HG02610 (cell line): ENCODE results near the gene CPNE7.

Source experiments
- ATAC-seq: cut with Tn5 transposase; IDR thresholded peaks from one replicate; pipeline ENCODE4 v1.9.1; 2021; ENCODE audit warnings: mild to moderate bottlenecking, moderate library complexity; ENCODE audit not compliant: unreplicated experiment

CPNE7 gene

GRCh38 chr16:89575247-89576152, at the start of gene CPNE7:
CPNE7 (plus strand) TSS chr16:89575758; CDS start chr16:89575898, 140 bp downstream.
- ATAC-seq: no peak

GRCh38 chr16:89529097-89529496, 46.5 kb upstream of the CPNE7 start:
- ATAC-seq: no peak

GRCh38 chr16:89530401-89531381, 44.9 kb upstream of the CPNE7 start:
- ATAC-seq: no peak

GRCh38 chr16:89531821-89532526, 43.6 kb upstream of the CPNE7 start:
- ATAC-seq: no peak

GRCh38 chr16:89534252-89534756, 41.3 kb upstream of the CPNE7 start:
- ATAC-seq: no peak

GRCh38 chr16:89536371-89536770, 39.2 kb upstream of the CPNE7 start:
- ATAC-seq: no peak

GRCh38 chr16:89536886-89537548, 38.5 kb upstream of the CPNE7 start:
- no peak for ATAC-seq

- no peak for ATAC-seq
Measured at GRCh38 chr16:89537549-89537925, 38.0 kb upstream of the CPNE7 start.

GRCh38 chr16:89538286-89538685, 37.3 kb upstream of the CPNE7 start:
- no peak for ATAC-seq

GRCh38 chr16:89540557-89540956, 35.0 kb upstream of the CPNE7 start:
- ATAC-seq: no peak

- no peak for ATAC-seq
Measured at GRCh38 chr16:89541792-89542191, 33.8 kb upstream of the CPNE7 start.

GRCh38 chr16:89544113-89544512, 31.4 kb upstream of the CPNE7 start:
- ATAC-seq: no peak

GRCh38 chr16:89544713-89545043, 30.9 kb upstream of the CPNE7 start:
- ATAC-seq: no peak

GRCh38 chr16:89545044-89545830, 30.3 kb upstream of the CPNE7 start:
- no peak for ATAC-seq

GRCh38 chr16:89545831-89546574, 29.6 kb upstream of the CPNE7 start:
- ATAC-seq: no peak

GRCh38 chr16:89546781-89547180, 28.8 kb upstream of the CPNE7 start:
- no peak for ATAC-seq

- no peak for ATAC-seq
Measured at GRCh38 chr16:89547291-89547690, 28.3 kb upstream of the CPNE7 start.

- ATAC-seq: no peak
Measured at GRCh38 chr16:89547860-89548259, 27.7 kb upstream of the CPNE7 start.
